B cell (primary cell): ENCODE results near the gene CLCNKA.
"Not testable (repeated sequence)": the region's sequence is repeated elsewhere in the genome, so short reads cannot be mapped to it uniquely, and the experiment has no call there.

ENCODE experiments used
- CTCF ChIP-seq: fragments of 200-600 bp; IDR thresholded peaks from one replicate; pipeline ENCODE4 v1.8.0; 2022; ENCODE audit warnings: antibody characterized with exemption, mild to moderate bottlenecking
- EZH2 ChIP-seq: IDR thresholded peaks from 2 replicates; pipeline ENCODE4 v1.6.1; 2012; ENCODE audit warnings: borderline replicate concordance, low read depth, mild to moderate bottlenecking, moderate library complexity, low read length; ENCODE audit not compliant: insufficient read depth, poor library complexity, severe bottlenecking

- TF ChIP-seq CTCF, EZH2: not testable (repeated sequence)
Observed at GRCh38 chr1:16039871-16040270, 18.0 kb downstream of the CLCNKA start.
